Stimulated activated CD8-positive, alpha-beta memory T cell treated with anti-CD3 and anti-CD28 coated beads, Interleukin-7, amount 100 ng/mL, for 48 hours (primary cell): ENCODE measurements around the gene CDKAL1.

Source experiments
- DNase-seq, 2 donors: peaks; one replicate each; pipeline ENCODE4 v3.0.0-alpha.2; 2020; ENCODE audit warnings: low read depth in 1 of 2; ENCODE audit errors: extremely low read depth in 1 of 2

CDKAL1 gene

DNA sequence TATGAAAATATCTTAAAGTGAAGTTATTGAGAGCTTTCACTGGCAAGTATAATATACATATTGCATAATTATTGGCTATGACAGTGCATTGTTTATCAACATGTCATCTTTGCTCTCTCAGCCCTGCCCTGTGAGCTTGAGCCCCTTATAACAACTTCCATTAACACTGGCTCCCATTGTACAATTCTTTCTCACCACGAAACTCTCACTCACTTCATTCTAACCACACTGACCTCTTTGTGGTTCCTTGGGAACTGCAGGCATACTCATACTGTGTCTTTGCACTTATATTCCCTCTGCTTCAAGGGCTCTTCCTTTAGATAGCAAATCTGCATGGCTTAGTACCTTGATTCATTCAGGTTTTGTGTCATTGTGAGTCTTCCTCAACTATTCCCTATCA, 411.8 kb downstream of the CDKAL1 start:
- DNase-seq = no peak

DNA sequence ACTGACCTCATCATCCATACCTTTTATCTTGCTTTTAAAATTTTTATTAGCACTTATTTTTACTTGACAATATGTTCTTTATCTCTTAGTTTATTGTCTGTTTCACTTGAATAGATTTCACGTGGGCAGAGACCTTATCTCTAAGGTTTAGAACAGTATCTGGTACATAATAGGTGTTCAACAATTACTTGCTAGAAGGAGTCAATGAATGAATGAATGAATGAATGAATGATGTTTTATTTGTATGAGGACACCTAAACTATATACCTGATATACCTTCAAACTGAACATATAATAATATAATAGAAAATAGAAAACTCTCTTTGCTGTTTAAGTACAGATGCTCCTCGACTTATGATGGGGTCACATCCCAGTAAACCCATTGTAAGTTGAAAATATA, 412.6 kb downstream of the CDKAL1 start:
- no peak for DNase-seq

DNA sequence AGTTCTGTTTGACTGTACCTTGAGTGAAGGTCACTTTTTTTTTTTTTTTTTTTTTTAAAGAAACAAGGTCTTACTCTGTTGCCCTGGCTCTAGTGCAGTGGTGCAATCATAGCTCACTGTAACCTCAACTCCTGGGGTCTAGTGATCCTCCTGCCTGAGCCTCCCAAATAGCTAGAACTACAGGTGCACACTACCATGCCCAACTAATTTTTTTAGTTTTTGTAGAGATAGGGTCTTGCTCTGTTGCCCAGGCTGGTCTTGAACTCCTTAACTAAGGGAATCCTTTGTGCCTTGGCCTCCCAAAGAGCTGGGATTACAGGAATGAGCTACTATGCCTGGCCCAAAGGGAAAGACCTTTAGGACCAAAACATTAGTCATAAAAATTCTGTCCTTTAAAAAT, 413.7 kb downstream of the CDKAL1 start:
- DNase-seq = no peak

DNA sequence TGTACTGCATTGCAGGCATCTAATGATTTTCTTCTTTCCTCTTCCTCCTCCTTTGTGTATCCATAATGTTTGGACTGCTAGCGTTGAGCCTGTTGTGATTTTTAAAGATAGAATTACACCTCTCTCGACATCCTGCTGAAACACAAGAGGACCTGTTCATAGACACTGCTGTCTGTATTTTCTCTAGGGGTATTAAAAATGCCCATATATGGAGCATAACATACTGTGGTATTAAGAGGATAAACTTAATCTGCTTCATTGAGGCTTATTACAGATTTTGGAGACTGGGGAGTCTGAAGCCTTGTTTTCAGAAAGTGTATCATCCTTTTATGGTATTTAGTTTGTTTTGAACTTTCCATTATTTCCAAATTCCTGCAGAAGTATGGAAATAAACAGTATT, 414.3 kb downstream of the CDKAL1 start:
- DNase-seq = no peak

DNA sequence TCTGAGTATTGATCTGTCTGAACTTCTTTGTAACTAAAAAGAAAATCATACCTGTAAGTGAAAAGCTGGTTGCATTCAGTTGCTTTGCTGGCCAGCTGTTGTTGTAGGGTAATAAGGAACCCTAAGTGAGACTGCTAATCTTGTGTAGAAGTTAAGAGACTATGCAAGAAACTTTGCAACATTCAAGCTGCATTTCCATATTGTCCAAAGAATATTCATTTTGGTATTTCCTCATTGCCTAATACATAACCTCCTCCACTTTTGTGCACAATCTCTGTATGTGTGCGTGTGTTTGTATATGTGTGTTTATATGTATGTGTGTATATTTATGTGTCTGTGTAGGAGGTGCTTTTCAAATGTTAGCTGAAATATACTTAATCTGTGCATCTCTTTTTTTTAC, 414.9 kb downstream of the CDKAL1 start:
- DNase-seq = no peak

DNA sequence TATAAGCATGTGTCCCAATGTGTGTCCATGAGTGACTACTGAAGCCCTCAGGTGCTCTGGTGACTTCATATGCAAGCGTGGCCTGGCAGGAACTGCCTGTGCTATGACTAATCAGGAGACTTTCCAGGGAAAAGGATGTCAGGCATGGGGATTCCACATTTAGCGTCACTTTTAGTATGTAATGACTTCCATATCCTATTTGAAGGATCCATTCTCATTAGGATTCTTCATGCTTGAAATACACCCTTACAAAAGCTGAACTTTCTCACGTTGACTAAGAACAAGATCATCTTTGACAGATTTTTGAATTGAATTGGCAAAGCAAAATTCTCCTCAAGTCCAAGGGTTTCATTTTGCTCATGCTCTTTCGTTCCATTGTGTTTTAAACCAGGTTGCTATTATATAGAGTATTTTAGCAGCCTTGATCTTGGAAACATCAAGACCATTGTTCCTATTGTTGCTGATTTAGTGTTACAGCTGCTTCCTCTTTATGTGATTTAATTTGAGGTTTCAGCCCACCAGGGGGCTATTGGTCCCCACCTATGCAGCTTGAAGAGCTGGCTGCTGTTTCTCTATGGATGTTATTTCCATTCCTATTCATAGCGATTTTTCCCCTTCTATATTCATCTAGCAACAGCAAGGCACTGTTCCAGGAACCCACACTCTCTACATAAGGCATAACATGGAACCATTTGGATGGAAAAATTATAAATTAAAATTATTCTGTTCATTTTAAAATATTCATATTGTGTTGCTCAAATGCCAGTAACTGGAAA, 418.6 kb downstream of the CDKAL1 start:
- DNase-seq = no peak

DNA sequence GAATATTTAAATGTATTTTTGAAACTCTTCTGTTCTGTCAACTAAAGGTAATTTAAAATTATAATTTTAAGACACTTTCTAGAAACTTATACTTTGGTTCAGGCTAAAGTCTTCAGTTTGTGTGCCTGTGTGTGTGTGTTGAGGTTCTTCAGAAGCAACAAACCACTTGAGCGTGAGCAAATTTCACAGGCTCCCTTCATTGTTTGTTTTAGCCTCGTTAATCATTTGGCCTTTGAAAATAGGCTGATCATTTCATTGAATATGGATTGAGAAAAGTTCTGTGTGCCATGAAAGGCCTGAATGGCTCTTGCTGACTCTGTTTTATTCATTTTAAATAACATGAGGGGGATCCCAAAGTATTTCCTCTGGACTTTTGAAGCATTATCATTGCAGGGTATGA, 420.1 kb downstream of the CDKAL1 start:
- DNase-seq = no peak

DNA sequence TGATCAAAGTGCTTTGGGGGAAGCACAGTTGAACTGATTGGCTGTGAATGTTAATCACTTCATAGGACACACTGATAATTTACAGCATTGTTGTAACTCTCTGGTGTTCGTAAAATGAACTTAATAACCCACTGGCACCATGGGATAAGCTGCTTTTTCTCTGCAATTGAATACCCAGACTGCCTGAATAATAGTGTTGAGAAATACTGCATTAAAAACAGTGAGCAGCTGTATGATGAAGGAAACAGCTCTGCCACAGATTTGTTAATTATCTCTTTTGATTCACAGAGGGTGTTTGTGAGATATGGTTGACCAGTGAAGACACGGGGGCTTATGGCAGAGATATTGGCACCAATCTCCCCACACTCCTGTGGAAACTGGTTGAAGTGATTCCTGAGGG, 420.9 kb downstream of the CDKAL1 start:
- DNase-seq = no peak

DNA sequence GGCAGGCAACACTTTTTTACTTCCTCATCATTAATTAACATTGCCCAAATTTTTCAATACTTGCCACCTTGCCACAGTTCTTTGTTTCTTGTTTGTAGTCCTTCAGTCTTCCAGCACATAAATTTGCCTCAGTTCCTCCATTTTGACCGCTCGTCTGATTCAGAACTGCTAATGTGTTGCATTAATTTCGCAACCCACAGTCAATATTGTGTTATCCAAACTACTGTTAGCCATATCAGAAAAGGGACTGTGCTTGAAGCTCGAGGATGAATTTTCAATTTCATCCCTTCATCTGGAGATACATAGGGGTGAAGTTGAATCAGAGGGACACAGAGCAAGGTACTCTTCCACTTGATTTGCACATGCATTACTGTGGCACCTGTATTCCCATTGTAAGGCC, 421.5 kb downstream of the CDKAL1 start:
- no peak for DNase-seq

DNA sequence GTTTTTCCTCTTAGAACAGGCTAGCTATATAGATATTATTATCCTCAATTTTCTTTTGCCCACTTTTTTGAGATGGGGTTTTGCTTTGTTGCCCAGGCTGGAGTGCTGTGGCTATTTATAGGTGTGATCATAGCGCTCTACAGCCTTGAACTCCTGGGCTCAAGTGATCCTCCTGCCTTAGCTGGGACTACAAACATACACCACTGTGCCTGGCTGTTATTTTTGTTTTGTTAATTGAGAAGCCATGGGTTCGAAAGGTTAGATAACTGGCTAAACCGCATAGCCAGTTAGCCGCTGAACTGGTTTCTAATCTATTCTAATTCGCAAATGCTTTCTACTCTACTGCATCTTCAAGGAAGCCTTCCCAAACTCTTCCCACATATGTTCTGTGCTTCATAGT, 425.8 kb downstream of the CDKAL1 start:
- DNase-seq = no peak

DNA sequence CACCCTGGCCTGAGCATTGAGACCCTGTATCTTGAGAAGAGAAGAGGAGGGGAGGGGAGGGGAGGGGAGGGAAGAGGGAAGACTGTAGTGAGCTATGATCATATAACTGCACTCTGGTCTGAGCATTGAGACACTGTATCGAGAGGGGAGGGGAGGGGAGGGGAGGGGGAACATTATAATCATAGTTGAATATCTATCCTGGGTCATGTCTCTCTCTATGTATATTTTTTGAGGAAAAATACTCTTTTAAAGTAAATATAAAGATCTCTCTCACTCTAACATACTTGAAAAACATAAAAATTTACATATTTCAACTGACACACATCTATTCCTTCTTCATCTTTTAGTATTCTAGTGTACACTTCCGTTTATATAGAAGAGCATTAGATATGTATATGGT, 431.0 kb downstream of the CDKAL1 start:
- no peak for DNase-seq

DNA sequence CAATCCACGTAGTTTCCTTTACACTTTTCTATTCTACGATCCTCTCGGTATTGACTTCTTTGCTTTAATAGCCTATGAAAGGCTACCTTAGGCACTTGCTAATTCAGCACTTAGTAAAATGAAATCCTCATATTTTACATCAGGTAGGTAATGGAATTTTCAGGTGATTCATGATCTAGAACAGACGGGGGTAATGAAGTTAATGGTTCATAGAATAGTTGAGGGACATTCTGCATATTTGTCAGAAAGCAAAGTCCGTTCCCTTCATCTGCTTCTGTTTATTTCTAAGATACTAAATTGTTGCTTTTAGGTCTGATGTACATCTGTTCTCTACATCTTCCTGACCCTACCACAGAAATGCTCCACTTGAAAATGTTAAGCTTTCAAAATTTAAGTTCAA, 431.7 kb downstream of the CDKAL1 start:
- no peak for DNase-seq

DNA sequence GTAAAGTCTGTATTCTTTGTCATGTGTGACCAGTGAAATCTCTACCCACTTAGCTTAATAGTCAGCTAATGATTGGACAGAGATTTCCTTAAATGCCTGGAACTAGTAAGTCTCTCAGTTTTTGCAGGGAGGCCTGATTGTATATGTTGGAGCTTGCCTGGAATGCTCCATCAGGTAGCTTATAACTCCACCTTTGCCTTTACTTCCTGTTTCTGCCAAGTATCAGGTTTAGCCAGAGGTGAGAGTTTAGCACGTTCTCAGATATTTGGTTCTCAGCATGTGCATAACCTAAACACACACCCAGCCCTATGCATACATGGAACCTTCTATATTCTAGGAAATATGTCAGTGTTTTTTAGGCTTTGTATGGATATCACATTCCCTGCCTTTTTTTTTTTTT, 435.3 kb downstream of the CDKAL1 start:
- no peak for DNase-seq

DNA sequence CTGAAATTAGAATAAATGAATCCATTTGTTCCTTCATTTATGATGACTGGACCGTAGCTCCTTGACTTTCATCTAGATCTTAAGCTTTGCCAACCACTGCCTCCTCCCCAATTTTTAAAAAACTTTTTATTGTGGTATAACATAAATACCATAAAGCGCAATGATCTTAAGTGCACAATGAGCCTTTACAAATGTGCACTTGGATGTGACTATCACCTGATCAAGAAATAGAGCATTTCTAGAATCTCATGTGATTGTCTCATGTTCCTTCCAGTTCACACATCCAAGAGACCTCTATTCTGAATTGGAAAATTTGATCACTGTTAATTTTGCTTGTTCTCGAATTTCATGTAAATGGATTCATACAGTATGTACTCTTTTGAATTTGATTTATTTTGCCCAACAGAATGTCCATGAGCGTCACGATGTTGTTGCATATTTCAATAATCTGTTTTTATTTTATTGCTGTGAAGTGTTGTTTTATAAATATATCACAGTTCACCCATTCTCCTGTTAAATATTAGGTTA, 442.2 kb downstream of the CDKAL1 start:
- DNase-seq = no peak

DNA sequence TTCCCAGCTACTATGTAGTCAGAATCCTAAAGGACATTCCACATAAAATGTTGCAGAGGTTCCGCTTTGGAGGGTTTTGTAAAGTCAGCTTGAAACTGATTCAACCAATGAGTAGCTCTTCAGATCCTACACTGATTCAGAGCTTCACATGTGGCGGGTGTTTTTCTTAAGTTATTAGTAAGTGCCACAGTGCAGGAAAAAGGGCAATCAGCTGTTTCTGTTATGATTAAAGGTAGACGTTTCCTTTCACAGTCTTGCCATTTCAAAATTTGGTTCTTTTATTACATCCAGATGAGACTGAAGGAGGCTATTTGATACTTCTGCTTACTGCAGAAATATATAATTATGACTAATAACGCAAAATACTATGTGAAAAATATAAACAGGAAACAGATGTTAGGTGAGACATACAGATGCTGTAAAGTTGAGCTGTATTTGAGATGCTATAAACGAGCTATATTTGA, 443.9 kb downstream of the CDKAL1 start:
- DNase-seq = peak in 1 of 2 donors; percentile 0

DNA sequence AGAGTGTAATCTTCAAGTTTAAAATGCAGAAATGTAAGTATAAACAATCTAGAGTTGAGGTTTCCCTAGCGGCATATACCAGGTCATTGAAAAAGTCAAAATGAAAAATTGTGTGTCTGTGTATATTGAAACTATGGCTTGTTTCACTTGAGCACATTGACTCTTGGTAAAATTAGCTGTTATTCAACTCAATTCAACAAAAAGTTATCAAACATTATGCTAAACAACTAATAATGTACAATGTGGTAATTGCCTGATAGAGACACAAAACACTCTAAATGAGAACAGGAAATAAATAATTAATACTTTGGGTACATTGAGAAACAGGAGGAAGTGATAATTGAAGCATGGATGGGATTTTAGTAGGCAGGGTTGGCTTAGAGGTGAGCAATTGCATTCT, 444.8 kb downstream of the CDKAL1 start:
- DNase-seq = no peak

DNA sequence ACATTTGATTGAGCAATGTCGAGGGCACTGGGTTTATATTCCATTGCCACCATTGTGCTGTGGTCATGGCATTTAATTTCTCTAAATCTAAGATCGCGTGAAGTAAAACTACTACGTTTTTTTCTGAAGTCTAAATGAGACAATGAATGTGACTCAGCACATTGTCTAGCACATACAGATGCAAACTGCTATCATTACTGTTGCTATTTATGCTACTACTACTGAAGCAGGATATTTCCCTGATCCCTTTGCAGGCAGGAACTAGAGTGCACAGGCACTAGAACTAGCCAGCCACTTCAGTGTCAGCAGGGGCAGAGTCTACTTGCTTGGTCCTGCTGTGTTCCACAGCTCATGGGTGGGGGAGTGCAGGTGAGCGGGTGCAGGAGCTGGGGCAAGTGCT, 449.7 kb downstream of the CDKAL1 start:
- DNase-seq = no peak

DNA sequence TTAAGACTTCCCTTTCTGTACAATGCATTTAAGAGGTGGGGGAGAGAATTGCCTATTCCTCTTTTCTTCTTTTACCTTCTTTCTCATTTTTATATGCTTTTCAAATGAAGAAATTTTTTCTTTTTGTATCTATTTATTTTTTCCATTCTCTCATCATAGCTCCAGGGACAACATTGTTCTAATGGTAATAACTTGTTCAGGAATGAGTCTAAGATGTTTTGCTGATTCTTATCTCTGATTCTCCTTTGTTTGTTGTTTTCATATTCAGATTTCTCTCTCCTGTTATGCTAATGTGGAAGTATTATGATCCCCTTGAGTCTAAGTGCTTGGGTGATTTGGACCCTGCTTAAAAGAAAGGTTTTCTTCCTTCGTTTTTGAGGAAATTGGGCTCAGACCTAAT, 451.6 kb downstream of the CDKAL1 start:
- no peak for DNase-seq

DNA sequence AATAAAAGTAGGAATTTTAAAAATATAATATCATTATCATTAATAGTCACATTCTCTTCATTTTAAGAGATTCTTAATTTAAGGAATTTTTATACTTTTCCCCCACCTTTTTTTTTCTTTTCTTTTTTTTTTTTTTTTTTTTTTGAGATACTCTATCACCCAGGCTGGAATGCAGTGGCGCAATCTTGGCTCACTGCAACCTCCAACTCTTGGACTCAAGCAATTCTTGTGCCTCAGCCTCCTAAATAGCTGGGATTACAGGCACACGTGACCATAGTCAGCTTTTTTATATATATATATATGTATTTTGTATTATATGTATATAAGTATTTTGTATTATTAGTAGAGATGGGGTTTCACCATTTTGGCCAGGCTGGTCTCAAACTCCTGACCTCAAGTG, 457.7 kb downstream of the CDKAL1 start:
- DNase-seq = no peak

DNA sequence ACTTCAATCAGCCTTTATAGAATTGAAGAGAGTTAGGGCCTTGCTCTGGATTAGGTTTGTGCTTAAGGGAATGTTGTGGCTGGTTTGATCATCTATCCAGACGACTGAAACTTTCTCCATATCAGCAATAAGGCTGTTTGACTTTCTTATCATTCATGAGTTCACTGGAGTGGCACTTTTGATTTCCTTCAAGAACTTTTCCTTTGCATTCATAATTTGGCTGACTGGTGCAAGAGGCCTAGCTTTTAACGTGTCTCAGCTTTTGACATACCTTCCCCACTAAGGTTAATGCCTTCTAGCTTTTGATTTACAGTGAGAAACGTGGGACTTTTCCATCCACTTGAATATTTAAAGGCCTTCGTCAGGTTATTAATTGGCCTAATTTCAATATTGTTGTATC, 461.8 kb downstream of the CDKAL1 start:
- no peak for DNase-seq

DNA sequence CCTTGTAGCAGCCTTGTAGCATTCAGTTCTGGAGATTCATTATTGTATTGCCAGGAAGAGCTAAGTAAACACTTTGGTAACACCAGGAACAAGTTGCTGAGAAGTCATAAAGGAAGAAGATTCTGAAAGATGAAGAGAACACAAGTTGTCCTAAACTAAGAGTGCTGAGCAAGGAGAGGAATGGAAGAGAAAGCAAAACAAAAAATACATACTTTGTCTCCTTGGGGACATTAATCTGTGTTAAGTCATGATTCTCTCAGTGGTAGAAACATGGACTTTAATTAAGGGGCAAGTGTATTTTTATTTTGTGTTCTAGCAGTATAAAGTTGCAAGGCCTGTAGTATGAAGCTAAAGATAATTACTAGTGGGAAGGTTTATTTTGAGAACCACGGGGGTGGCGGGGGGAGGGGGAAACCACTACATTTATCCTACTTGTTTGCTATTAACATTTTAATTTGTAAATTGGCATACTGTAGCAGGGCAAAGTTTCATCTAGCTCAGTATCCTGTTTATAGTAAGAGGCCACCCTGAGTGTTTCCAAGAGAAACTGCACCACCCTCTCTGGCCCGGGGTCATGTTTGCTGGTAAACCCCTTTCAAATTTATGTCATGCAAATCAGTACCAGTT, 463.0 kb downstream of the CDKAL1 start:
- DNase-seq = no peak

DNA sequence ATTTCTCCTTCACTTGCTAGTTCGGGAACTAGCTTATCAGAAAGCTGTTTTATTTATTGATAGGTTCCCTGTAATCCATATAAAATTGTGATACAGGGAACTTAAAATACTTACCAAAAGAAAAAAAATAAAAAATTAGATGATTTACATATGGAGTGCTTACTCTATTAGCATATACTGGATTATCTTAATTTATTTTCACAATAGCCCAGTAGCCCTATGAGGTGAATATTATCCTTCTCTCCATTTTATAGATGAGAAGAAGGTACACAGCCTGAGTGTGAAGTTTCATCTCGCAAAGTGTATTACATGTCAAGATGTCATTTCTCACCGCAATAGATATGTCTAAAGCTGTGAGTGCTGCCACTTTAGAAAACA, 463.5 kb downstream of the CDKAL1 start:
- DNase-seq = no peak
